Fibroblast of gingiva (primary cell): ENCODE results near the gene PGGT1B.

Source experiments
- DNase-seq: peaks from one replicate; pipeline ENCODE4 v3.0.0-alpha.2; 2011; ENCODE audit warnings: low read depth

Gene PGGT1B

GRCh38 chr5:115262321-115263077, at the start of gene PGGT1B:
PGGT1B (minus strand) TSS chr5:115262877; CDS start chr5:115262851, 26 bp downstream.
- DNase-seq, result peak; percentile 59

- DNase-seq, result peak; percentile 24
Measured at GRCh38 chr5:115309751-115310370, 47.2 kb upstream of the PGGT1B start.

- no peak for DNase-seq
Measured at GRCh38 chr5:115308815-115309214, 46.1 kb upstream of the PGGT1B start.

DNA sequence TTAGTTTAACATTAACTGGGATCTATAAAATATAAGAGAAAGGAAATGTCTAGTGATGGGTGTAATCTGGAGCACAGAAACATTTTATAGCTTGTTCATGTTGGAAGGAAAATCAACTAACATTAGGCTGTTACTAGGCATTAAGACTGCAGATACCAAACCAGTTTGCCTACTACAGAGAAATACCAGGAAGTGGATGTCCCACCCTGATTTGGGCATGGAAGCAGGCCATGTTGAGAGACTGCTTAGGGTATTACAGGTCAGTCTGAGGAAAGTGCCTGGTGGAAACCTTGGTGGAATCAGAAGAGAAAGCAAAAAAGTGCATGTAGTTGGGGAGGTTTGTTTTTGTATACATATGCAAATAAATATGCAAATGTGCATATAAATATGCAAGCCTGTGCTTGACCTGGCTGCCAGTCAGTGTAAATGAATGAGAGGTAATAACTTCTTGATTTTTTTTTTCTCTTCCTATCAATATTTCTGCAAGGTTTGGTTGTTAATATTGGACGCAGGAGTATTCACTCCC, 43.4 kb upstream of the PGGT1B start:
- no peak for DNase-seq

DNA sequence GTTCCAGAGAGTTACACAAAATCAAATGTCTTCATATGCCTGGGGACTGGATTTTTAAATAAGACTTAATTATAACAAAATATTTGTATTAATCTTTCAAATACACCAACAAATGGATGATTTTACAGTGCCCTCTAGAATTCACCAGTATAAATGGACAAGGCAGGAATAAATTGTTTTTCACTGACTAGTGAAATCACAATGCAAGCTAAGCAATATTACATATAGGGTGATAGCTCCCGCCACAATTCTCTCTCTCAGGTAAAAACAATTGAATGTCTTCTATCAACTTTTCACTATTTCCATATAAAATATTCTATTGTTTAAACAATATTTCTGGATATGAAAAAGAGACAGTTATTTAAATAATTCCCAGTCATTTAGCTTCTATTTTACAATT, 41.8 kb upstream of the PGGT1B start:
- no peak for DNase-seq

DNA sequence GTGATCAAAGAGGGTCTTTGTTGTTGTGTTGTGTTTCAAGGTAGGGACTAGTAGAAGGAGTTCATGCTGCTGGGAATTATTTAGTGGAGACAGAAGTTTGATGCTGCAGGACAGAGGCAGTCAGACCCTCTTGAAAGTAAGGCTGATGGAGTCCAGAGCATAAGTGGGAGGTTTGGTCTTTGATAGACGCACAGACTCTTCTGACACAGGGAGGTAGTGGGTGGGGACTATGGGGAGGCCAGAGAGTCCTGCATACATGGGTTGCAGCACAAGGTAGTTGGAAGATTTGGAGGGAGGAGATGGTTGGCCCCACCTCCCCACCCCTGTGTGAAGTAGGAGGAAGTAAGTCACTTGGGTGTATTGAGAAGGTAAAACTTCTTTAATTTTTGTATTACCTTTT, 36.1 kb upstream of the PGGT1B start:
- DNase-seq, result no peak

GRCh38 chr5:115297031-115297430, 34.4 kb upstream of the PGGT1B start:
- no peak for DNase-seq

DNA sequence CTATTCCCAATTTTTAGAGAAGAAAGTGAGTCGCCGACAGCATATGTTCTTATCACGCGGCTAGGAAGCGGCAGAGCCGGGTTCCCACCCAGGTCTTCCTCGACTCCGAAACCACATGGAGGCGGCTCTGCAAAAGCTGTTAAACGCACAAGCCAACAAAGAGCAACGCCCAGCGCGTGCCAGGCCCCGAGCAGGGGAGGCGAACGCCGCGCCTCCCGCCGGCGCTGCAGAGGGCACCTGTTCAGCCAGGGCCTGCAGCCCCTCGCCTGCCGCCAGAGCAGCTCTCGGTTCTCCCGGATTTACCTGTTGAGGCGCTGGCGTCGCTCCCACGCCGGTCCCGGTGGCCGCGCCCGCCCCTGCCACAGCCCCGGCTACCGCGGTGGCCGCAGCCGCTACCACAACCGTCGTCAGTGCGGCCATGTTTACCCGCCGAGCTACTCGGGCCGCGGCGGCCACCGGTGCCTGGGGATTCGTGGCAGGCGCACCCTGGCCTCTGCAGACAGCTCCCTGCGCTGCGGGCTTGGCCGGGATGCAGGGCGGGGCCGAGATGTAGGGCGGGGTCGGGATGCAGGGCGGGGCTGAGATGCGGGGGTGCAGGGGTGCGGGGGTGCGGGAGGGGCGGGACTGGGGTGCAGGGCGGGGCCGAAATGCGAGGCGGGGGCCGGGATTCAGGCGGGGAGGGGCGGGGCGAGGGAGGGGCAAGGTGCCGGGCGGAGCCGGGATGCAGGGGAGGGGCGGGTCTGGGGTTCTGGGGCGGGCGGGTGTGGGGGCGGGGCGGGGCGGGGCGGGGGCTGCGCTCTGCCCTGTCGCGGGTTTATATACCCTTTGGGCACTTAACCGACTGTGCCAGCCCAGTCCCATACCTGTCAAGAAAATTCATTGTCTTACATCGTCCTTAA, 33.7 kb upstream of the PGGT1B start, which contains the start of gene CCDC112:
Gene CCDC112, minus strand, starts transcription at position 531 of the 899 bp plus-strand sequence. Its CDS starts 111 bp downstream, at position 420.
- peak; percentile 81 for DNase-seq

- DNase-seq, result no peak
Measured at GRCh38 chr5:115295777-115296123, 33.1 kb upstream of the PGGT1B start.

DNA sequence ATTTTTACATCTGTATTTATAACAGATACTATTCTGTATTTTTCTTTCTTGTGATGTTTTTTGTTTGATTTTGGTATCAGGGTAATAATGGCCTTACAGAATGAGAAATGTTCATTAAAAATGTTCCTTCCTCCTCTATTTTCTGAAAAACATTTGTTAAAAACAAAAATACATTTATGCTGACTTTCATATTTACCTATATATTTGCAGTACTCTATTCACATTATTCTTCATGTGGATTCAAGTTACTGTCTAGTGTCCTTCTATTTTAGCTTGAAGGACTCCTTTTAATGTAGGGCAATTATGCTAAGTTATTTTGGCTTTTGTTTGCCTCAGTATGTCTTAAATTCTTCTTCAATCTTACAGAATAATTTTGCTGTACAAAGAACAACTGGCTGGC, 28.7 kb upstream of the PGGT1B start:
- no peak for DNase-seq

DNA sequence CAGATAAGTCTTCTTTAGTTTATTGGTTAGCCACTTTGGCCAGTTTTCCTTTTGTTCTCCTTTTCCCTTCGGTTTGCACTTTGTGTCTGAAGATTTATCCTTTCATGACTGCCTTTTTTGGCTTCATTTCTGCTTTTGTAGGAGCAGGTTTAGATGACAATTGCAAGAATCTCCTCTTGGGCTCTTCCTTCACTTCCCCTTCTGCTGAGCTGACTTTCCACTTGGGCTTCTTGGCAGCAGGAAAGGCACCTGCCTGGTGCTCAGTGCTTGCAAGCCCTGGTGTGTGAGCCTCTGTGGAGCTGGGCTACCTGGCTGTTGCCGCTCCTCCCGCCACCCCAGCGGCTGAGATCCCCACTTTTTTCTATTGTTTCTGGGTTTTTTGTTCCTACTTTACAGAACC, 26.4 kb upstream of the PGGT1B start:
- DNase-seq, result no peak

- DNase-seq, result no peak
Measured at GRCh38 chr5:115284021-115284420, 21.3 kb upstream of the PGGT1B start.

- no peak for DNase-seq
Measured at GRCh38 chr5:115282131-115282530, 19.5 kb upstream of the PGGT1B start.

- no peak for DNase-seq
Measured at GRCh38 chr5:115274584-115274983, 11.9 kb upstream of the PGGT1B start.

DNA sequence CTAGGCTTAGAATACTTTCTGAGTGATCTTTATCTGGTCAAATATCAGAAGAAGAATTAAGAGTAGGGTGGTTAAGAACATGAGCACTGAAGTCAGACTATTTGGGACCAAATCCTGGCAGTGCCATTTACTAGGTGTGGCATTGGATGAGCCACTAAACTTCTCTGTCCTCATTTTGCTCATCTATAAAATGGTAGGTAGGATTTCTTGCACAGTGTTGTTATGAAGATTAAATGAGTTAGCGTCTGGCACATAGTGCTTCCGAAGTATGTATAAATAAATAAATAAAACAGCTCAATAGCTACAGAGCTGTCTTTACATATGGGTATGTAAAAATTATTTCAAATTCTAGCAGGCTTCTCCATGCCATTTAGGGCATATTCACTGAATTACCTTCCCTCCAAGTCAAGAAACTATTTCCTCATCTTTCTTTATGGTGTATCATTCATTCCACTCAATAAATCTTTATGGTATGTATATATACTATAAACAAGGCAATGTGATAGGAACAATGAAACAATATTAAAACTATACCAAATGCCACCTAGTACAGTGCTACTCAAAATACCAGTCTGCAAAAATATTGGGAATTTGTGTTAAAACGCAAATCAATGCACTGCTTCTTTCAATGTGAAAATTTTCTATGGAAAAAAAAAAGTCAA, 9.8 kb upstream of the PGGT1B start:
- no peak for DNase-seq

- DNase-seq, result no peak
Measured at GRCh38 chr5:115271295-115272050, 8.8 kb upstream of the PGGT1B start.

- no peak for DNase-seq
Measured at GRCh38 chr5:115267617-115268016, 4.9 kb upstream of the PGGT1B start.

- DNase-seq, result no peak
Measured at GRCh38 chr5:115265220-115265619, 2.5 kb upstream of the PGGT1B start.

GRCh38 chr5:115264786-115265185, 2.1 kb upstream of the PGGT1B start:
- no peak for DNase-seq

- DNase-seq, result no peak
Measured at GRCh38 chr5:115263078-115263380, 352 bp upstream of the PGGT1B start.

GRCh38 chr5:115262011-115262320, 711 bp downstream of the PGGT1B start:
- peak; percentile 18 for DNase-seq

DNA sequence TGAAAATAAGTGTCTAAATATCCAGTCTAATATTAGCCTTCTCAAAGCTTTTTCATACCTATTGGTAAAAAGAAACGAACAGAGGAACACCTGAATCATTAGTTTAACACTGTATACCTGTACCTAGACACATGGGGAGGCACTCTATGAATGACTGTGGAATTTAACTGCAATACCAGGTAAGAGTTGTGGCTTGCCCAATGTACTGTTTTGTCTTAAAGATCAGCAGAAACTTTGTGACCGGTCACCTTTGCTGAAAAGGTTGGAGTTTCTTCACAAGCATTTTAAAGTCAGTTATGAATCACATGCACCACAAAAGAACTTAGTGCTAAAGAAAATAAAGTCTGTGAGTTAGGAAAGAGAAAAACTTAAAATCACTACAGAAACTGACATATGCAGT, 2.4 kb downstream of the PGGT1B start:
- DNase-seq, result no peak
